HG02884 (cell line): ENCODE data around the gene ZFAND3.

Source experiments
- ATAC-seq: cut with Tn5 transposase; IDR thresholded peaks from one replicate; pipeline ENCODE4 v1.9.1; 2021; ENCODE audit warnings: mild to moderate bottlenecking, moderate library complexity; ENCODE audit not compliant: unreplicated experiment

ZFAND3 gene

GRCh38 chr6:37965964-37966676, 146.6 kb downstream of the ZFAND3 start:
- no peak for ATAC-seq

GRCh38 chr6:37966801-37967200, 147.3 kb downstream of the ZFAND3 start:
- ATAC-seq: no peak

GRCh38 chr6:37967651-37968050, 148.1 kb downstream of the ZFAND3 start:
- no peak for ATAC-seq

GRCh38 chr6:37971266-37971665, 151.7 kb downstream of the ZFAND3 start:
- ATAC-seq: no peak

GRCh38 chr6:37971711-37972390, 152.3 kb downstream of the ZFAND3 start:
- no peak for ATAC-seq

GRCh38 chr6:37972994-37973757, 153.6 kb downstream of the ZFAND3 start:
- ATAC-seq: no peak

- ATAC-seq: no peak
These were observed 154.9 kb downstream of the ZFAND3 start for GRCh38 chr6:37974381-37974780.

- ATAC-seq: no peak
These were observed 155.4 kb downstream of the ZFAND3 start for GRCh38 chr6:37974943-37975342.

GRCh38 chr6:37977715-37978114, 158.2 kb downstream of the ZFAND3 start:
- ATAC-seq: no peak

- no peak for ATAC-seq
These were observed 160.1 kb downstream of the ZFAND3 start for GRCh38 chr6:37979392-37980221.

GRCh38 chr6:37980222-37980595, 160.7 kb downstream of the ZFAND3 start:
- ATAC-seq: no peak

GRCh38 chr6:37981626-37982025, 162.1 kb downstream of the ZFAND3 start:
- no peak for ATAC-seq

- ATAC-seq: no peak
These were observed 162.8 kb downstream of the ZFAND3 start for GRCh38 chr6:37982317-37982716.

GRCh38 chr6:37983720-37984501, 164.4 kb downstream of the ZFAND3 start:
- ATAC-seq: no peak

GRCh38 chr6:37984578-37984977, 165.1 kb downstream of the ZFAND3 start:
- no peak for ATAC-seq

- ATAC-seq: no peak
These were observed 165.8 kb downstream of the ZFAND3 start for GRCh38 chr6:37985355-37985754.

GRCh38 chr6:37987018-37987417, 167.5 kb downstream of the ZFAND3 start:
- ATAC-seq: no peak

- no peak for ATAC-seq
These were observed 168.0 kb downstream of the ZFAND3 start for GRCh38 chr6:37987559-37987958.

GRCh38 chr6:37988127-37988526, 168.6 kb downstream of the ZFAND3 start:
- no peak for ATAC-seq

GRCh38 chr6:37988696-37989095, 169.2 kb downstream of the ZFAND3 start:
- ATAC-seq: no peak
